Parathyroid adenoma (tissue), 2 donors: ENCODE data around the gene MBNL2.

Source experiments
- H2AFZ ChIP-seq: fragments of 300-600 bp; sonication (generic); one replicate; pipeline ENCODE4 v1.7.0; 2017; ENCODE audit warnings: antibody characterized with exemption, mild to moderate bottlenecking
- H3K27ac ChIP-seq: fragments of 300-600 bp; sonication (generic); one replicate; pipeline ENCODE4 v1.7.0; 2017
- H3K27me3 ChIP-seq: fragments of 300-600 bp; sonication (generic); one replicate; pipeline ENCODE4 v1.7.0; 2017; ENCODE audit warnings: low read length; ENCODE audit not compliant: control insufficient read depth, insufficient read depth
- H3K36me3 ChIP-seq: fragments of 300-600 bp; sonication (generic); one replicate; pipeline ENCODE4 v1.7.0; 2017; ENCODE audit warnings: low read length; ENCODE audit not compliant: control insufficient read depth, insufficient read depth
- H3K4me1 ChIP-seq: fragments of 300-600 bp; sonication (generic); one replicate; pipeline ENCODE4 v1.7.0; 2017; ENCODE audit warnings: control low read depth
- H3K4me2 ChIP-seq: fragments of 300-600 bp; sonication (generic); one replicate; pipeline ENCODE4 v1.7.0; 2017; ENCODE audit warnings: low read length
- H3K4me3 ChIP-seq: fragments of 300-600 bp; sonication (generic); one replicate; pipeline ENCODE4 v1.7.0; 2017; ENCODE audit warnings: low read depth, low read length
- H3K79me2 ChIP-seq: fragments of 300-600 bp; sonication (generic); one replicate; pipeline ENCODE4 v1.7.0; 2017; ENCODE audit warnings: control low read depth
- H3K9ac ChIP-seq: fragments of 300-600 bp; sonication (generic); one replicate; pipeline ENCODE4 v1.7.0; 2017; ENCODE audit warnings: mild to moderate bottlenecking
- H3K9me3 ChIP-seq: fragments of 300-600 bp; sonication (generic); one replicate; pipeline ENCODE4 v1.7.0; 2017; ENCODE audit warnings: low read length; ENCODE audit not compliant: control insufficient read depth
- TF ChIP-seq, protein P1 (sequence below): fragments of 300-600 bp; sonication (generic); IDR thresholded peaks from one replicate; pipeline ENCODE4 v1.7.0; 2017; ENCODE audit warnings: antibody characterized with exemption, mild to moderate bottlenecking
- donor health status: primary hyperparathyroidism.

The MBNL2 gene

GRCh38 chr13:97182111-97182890, 39.8 kb upstream of the MBNL2 start:
- Histone ChIP-seq H3K27ac (no peak overlapping the region), H3K9ac (no peak overlapping the region), H3K4me3 (no peak overlapping the region), H3K4me2 (no peak overlapping the region), H2AFZ (no peak overlapping the region), H3K27me3 (no peaks in the 10 kb centered on the region), H3K36me3 (no peaks in the 10 kb centered on the region), H3K9me3 (no peaks in the 10 kb centered on the region), H3K79me2 (no peaks in the 10 kb centered on the region), H3K4me1 (no peaks in the 10 kb centered on the region)
- TF ChIP-seq, protein P1, sequence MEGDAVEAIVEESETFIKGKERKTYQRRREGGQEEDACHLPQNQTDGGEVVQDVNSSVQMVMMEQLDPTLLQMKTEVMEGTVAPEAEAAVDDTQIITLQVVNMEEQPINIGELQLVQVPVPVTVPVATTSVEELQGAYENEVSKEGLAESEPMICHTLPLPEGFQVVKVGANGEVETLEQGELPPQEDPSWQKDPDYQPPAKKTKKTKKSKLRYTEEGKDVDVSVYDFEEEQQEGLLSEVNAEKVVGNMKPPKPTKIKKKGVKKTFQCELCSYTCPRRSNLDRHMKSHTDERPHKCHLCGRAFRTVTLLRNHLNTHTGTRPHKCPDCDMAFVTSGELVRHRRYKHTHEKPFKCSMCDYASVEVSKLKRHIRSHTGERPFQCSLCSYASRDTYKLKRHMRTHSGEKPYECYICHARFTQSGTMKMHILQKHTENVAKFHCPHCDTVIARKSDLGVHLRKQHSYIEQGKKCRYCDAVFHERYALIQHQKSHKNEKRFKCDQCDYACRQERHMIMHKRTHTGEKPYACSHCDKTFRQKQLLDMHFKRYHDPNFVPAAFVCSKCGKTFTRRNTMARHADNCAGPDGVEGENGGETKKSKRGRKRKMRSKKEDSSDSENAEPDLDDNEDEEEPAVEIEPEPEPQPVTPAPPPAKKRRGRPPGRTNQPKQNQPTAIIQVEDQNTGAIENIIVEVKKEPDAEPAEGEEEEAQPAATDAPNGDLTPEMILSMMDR, result no peak

DNA sequence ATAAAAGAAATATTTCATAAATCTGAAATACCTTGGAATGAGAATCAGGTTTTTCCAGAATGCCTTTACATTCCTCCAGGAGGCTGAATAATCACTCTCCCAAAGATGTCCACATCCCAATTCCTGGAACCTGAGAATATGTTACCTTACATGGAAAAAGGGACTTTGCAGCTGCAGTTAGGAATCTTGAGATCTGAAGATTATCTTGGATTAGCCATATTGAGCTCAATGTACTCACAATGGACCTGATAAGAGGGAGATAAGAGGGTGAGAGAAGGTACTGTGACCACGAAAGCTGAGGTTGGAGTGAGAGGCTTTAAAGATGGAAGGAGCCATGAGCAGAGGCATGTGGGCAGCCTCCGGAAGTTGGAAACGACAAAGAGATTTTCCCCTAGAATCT, 36.8 kb upstream of the MBNL2 start:
- no peak overlapping the region for H3K27ac ChIP-seq
- H3K36me3 ChIP-seq, result no peaks in the 10 kb centered on the region
- TF ChIP-seq, protein P1, result no peak
- H3K4me1 ChIP-seq, result no peaks in the 10 kb centered on the region
- H2AFZ ChIP-seq, result no peak overlapping the region
- no peaks in the 10 kb centered on the region for H3K27me3 ChIP-seq
- H3K79me2 ChIP-seq, result no peaks in the 10 kb centered on the region
- no peaks in the 10 kb centered on the region for H3K9me3 ChIP-seq
- no peak overlapping the region for H3K4me2 ChIP-seq
- H3K4me3 ChIP-seq, result no peak overlapping the region
- H3K9ac ChIP-seq, result no peak overlapping the region

- no peaks in the 10 kb centered on the region for H3K36me3 ChIP-seq
- no peak overlapping the region for H3K4me3 ChIP-seq
- H2AFZ ChIP-seq, result no peak overlapping the region
- no peak overlapping the region for H3K4me2 ChIP-seq
- no peaks in the 10 kb centered on the region for H3K79me2 ChIP-seq
- H3K9ac ChIP-seq, result no peak overlapping the region
- H3K4me1 ChIP-seq, result no peaks in the 10 kb centered on the region
- H3K27ac ChIP-seq, result no peak overlapping the region
- no peaks in the 10 kb centered on the region for H3K9me3 ChIP-seq
- TF ChIP-seq, protein P1, result no peak
- H3K27me3 ChIP-seq, result no peaks in the 10 kb centered on the region
These were observed 36.4 kb upstream of the MBNL2 start for GRCh38 chr13:97185751-97186150.

- Histone ChIP-seq H3K27ac (no peak overlapping the region), H3K4me3 (no peak overlapping the region), H3K4me1 (peaks cover 5% of the 10 kb centered on the region), H3K9me3 (no peaks in the 10 kb centered on the region), H3K9ac (no peak overlapping the region), H3K4me2 (no peak overlapping the region), H3K79me2 (no peaks in the 10 kb centered on the region), H3K27me3 (no peaks in the 10 kb centered on the region), H3K36me3 (no peaks in the 10 kb centered on the region), H2AFZ (no peak overlapping the region)
- TF ChIP-seq, protein P1, result no peak
These were observed 33.9 kb upstream of the MBNL2 start for GRCh38 chr13:97188207-97188606.

GRCh38 chr13:97189928-97190327, 32.2 kb upstream of the MBNL2 start:
- TF ChIP-seq, protein P1, result no peak
- Histone ChIP-seq H3K27ac (no peak overlapping the region), H3K9ac (no peak overlapping the region), H3K4me2 (no peak overlapping the region), H3K79me2 (no peaks in the 10 kb centered on the region), H3K9me3 (no peaks in the 10 kb centered on the region), H3K36me3 (no peaks in the 10 kb centered on the region), H3K4me3 (no peak overlapping the region), H2AFZ (no peak overlapping the region), H3K4me1 (peaks cover 5% of the 10 kb centered on the region), H3K27me3 (no peaks in the 10 kb centered on the region)
